H1 (cell line): ENCODE data around the gene CYBB.

Source experiments
- CHD1 ChIP-seq: IDR thresholded peaks from 2 replicates; pipeline ENCODE4 v1.6.1; 2012; ENCODE audit warnings: low read depth, low read length, improper control_type of control experiment
- CTCF ChIP-seq, 3 experiments: IDR thresholded peaks; 1 replicate in 2 of 3; 2 replicates in 1 of 3; pipeline versions ENCODE4 v1.5.1 to v1.6.1; 2011; ENCODE audit warnings: low read length in 3 of 3, mild to moderate bottlenecking in 3 of 3, inconsistent platforms in 2 of 3, low read depth in 1 of 3, moderate library complexity in 1 of 3; ENCODE audit not compliant: insufficient read depth in 1 of 3; ENCODE audit errors: control extremely low read depth in 1 of 3
- JUN ChIP-seq: IDR thresholded peaks from 2 replicates; pipeline ENCODE4 v1.6.1; 2011; ENCODE audit warnings: low read depth, mild to moderate bottlenecking, improper control_type of control experiment, low read length
- SAP30 ChIP-seq: fragments of 300-600 bp; sonication (generic); IDR thresholded peaks from 2 replicates; pipeline ENCODE4 v1.7.1; 2012; ENCODE audit warnings: low read length, moderate library complexity, mild to moderate bottlenecking, inconsistent platforms; ENCODE audit not compliant: insufficient read depth, insufficient replicate concordance
- SRF ChIP-seq: IDR thresholded peaks from 2 replicates; pipeline ENCODE4 v1.6.1; 2011; ENCODE audit warnings: mild to moderate bottlenecking, low read depth, low read length, moderate library complexity
- ZNF274 ChIP-seq: IDR thresholded peaks from 2 replicates; pipeline ENCODE4 v1.7.0; 2012; ENCODE audit warnings: low read length, borderline replicate concordance; ENCODE audit errors: extremely low read depth

GRCh38 chrX:37860721-37861120, 80.9 kb downstream of the CYBB start:
- TF ChIP-seq JUN (no peak), SRF (no peak), ZNF274 (no peak), SAP30 (no peak), CTCF (IDR thresholded peaks at IDR 0.05; ENCODE audit: control extremely low read depth in 1 of 3, insufficient read depth in 1 of 3, low read depth in 1 of 3, low read length in 3 of 3) (no peak), CHD1 (no peak)
